HG03066 (cell line): ENCODE data around the gene SPOP.
"Not testable (repeated sequence)": the region's sequence is repeated elsewhere in the genome, so short reads cannot be mapped to it uniquely, and the experiment has no call there.

ENCODE experiments used
- ATAC-seq: cut with Tn5 transposase; IDR thresholded peaks from one replicate; pipeline ENCODE4 v1.9.1; 2021; ENCODE audit warnings: low read depth; ENCODE audit not compliant: unreplicated experiment

The SPOP gene

DNA sequence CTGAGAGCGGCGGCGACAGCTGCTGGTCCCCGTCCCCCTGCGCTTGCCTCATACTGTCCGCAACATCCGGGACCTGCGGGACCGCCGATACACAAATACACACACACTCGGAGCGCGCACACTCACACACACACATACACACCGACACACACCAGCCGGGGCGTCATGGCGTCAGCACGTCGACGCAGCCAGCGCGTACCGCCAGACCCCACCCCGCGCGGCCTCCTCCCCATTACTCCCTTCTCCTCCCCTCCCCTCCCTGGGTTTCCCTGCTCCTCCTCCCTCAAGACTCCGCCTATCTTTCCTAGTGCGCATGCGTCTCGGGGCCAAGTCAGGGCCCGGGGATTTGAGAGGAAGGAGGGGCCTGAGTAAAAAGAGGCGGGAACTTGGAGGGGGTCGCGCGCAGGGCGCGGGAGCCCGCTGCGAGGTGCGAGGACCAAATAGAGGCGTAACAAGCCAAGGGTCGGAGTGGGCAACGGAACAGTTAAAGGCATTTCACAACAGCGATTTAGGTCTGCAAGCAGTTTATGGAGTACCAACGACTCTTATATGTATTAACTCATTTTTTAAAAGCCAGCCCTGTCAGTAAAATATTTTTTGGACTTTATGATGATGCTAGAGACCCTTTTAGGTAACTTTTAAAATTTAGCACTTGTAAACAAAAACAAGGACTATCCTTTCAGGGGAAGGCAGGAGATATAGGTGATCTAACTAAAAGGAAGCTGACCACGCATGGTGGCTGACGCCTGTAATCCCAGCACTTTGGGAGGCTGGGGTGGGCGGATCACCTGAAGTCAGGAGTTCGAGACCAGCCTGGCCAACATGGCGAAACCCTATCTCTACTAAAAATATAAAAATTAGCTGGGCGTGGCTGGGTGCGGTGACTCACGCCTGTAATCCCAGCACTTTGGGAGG lies at the start of gene SPOP:
SPOP (minus strand) TSS at position 165 of the 915 bp plus-strand sequence. CDS start 55,287 bp downstream, outside the sequence.
- ATAC-seq, result peak; percentile 60

GRCh38 chr17:49727380-49727779 lies 49.5 kb upstream of the SPOP start:
- no peak for ATAC-seq

- no peak for ATAC-seq
These were observed 47.7 kb upstream of the SPOP start for GRCh38 chr17:49725452-49726130.

- ATAC-seq, result not testable (repeated sequence)
These were observed 46.7 kb upstream of the SPOP start for GRCh38 chr17:49724552-49724951.

DNA sequence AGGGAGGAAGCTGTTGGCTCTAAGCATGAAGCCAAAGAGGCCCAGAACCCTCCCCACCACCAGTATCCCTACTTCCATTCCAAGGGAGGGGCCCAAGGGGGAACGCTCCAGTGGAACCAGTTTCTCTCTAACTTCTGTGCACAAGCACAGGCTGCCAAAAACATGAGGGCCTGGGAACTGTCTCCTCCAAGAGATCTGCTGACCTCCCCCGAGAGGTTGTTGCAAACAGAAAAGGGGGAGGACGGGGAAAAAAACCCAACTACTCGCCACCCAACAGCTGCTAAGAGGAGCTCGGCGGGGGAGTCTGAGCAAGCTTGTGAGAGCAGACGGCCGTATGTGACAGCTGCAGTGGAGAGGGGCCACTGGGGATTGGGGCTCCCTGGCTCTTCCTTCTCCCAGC lies 45.5 kb upstream of the SPOP start:
- no peak for ATAC-seq

- no peak for ATAC-seq
These were observed 44.2 kb upstream of the SPOP start for GRCh38 chr17:49722066-49722465.

- no peak for ATAC-seq
These were observed 39.5 kb upstream of the SPOP start for GRCh38 chr17:49717371-49717861.

- ATAC-seq, result no peak
These were observed 38.9 kb upstream of the SPOP start for GRCh38 chr17:49716668-49717364.

DNA sequence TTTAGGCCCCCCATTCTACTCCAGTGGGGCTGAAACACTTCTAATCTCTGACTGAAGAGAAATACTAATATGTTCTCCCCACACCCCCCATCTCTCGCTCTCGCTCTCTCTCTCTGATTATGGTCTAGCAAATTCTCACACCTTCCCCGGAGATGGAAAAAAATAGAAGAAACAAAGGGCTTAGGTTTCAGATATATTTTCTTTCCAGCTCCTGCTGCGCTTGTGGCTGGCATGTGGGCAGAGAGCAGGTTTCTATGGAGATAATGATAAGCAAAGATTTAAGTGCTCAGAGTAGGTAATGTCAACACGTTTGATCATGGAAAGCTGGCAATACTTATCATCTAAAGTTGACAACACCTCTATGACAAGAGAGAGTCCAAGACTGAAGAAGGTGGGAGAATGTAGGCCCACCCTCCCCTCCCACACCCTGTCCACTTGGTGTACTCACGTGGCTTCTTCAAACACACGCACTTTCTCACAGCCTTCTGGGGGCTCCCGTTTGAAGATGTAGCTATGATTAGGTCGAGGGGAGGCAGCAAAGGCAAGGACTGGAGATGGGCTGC lies 37.9 kb upstream of the SPOP start:
- no peak for ATAC-seq

- no peak for ATAC-seq
These were observed 37.3 kb upstream of the SPOP start for GRCh38 chr17:49715216-49715615.

DNA sequence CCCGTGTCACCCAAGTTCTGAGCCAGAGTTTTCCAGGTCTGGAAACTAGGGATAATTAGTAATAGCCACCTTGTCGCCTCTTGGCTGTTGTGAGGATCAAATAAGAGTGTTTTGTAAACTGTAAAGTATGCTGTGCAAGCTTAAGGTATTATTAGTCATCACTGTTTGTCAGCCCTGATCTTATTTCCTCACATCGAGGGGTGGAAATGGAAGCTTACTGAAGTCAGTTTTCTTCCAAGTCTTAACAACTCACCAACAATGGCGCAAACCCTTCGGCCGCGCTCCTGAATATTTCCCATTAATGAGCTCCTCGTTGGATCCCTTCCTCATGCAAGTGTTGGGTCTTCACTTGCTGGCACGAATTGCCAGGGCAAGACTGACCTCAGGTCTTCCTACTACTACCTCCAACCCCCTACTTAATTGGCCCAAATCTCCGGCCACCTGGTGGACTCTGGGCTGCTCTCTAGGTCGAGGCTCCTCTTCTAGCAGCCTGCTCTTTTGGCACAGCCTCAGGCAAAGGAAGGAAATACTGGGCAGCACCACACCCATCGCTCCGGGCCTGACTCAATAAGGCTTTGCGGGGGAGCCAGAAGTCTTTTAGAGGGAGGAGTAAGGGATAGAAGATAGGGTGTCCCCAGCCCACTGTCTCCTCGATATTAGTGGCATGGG lies 30.8 kb upstream of the SPOP start:
- ATAC-seq, result no peak

DNA sequence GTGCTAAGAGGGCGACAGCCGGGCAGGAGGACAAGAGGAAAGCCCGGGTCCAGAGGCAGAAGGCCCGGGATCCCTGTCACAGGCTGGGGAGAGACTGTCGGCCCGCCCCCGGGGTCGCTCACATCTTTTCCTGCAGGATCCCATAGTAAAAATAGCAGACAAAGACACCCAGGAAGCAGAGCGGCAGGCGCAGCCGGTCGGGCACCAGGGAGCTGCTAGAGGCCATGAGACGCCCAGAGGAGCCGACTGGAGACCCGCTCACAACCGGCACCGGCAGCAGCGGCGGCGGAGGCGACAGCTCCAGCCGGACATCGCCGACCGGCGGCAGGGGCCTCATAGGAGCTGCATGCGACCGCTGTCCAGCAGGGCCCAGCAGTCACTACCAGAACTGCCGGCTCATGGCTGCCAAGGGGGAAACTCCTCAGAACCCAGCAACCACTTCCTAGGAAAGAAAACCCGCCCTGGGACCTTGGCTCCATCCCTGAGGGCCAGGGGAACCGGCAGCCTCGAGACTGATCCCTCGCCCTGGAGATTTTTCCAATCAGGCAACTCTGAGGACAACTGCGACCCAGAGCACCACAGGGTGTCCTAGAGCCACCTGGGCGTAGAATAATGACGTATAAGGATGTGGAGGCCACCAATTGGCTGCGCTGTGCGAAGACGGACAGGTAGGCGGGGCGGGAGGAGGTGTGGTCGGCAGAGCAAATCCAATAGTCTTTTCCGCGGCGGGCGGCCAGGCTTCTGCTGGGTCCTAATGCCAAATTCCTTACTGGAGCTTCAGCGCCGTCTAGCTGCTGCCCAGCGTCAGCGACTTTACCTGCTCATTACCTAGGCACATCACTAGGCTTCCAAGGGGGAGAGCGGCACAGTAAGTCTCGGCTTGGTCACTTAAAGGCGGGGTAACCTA lies 30.0 kb upstream of the SPOP start, which contains the start of gene SLC35B1:
SLC35B1 (minus strand) TSS at position 357 of the 907 bp plus-strand sequence; CDS start at position 226, 131 bp downstream.
- ATAC-seq, result peak; percentile 94

GRCh38 chr17:49707246-49707607 lies 29.3 kb upstream of the SPOP start:
- ATAC-seq, result no peak

GRCh38 chr17:49705254-49705653 lies 27.4 kb upstream of the SPOP start:
- no peak for ATAC-seq

DNA sequence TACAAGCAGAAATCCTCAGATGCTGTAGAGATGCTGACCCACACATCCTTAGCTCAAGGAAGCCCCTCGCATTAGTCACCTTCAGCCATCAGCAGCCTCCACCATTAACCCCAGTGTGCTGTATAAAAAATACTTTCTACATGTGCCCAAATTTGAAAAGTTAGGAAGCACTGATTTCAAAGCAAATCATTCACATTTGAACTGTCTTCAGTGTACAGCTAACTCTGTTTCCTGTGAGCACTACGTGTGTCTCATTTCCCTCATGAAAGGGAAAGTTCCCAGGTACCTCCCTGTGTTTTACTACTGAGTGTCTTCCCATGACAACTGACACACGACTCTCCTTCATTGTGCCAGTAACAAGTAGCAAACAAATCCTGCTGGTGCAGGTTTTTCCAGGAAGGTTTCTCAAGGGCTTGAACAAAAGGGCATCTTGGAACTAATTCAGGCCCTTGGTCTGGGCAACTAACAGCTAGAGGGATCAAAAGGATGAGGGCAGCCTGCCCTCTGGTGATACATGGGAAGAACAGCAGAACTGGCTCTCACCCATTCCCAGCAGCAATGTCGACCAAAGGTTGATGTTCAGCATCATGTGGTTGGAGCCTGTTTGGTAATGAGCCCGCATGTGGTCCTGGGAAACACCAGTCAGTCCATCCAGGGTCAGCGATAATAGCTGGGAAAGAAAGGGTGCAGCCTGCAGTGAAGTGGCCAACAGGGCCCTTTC lies 25.8 kb upstream of the SPOP start:
- no peak for ATAC-seq

- no peak for ATAC-seq
These were observed 23.1 kb upstream of the SPOP start for GRCh38 chr17:49700960-49701359.

- no peak for ATAC-seq
These were observed 22.2 kb upstream of the SPOP start for GRCh38 chr17:49699966-49700575.

- ATAC-seq, result no peak
These were observed 20.1 kb upstream of the SPOP start for GRCh38 chr17:49698005-49698404.
